Measurements from ENCODE around the gene EPS8.

DNA sequence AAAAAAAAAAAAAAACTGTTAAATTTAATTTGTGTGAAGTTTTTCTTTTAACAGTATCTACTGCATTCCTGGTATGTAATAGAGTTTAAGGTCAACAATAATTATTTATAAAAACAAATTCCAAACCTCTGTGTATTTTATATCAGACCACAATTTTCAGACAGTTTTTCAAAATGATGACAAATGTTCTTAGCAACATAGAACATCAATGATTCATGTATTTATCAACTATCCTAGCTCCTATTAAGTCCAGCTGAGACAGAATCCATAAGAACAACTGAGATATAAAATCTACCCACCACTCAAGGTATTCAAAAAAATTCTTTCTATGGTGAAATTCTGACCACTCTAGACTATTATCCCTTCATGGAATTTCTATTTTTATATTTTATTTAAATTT is 144.5 kb downstream of the EPS8 start:
- TF ChIP-seq CTCF (IDR thresholded peaks at IDR 0.05) (no peak), OVOL2 (CRISPR knock-in tag; IDR thresholded peaks at IDR 0.05; ENCODE audit: borderline replicate concordance) (no peak), NR2C2 (CRISPR knock-in tag; IDR thresholded peaks at IDR 0.05) (no peak), CREB1 (CRISPR knock-in tag; IDR thresholded peaks at IDR 0.05) (no peak), ZMAT4 (CRISPR knock-in tag; IDR thresholded peaks at IDR 0.05) (no peak), SMAD4 (CRISPR knock-in tag; IDR thresholded peaks at IDR 0.05) (no peak), NFE2L1 (CRISPR knock-in tag; IDR thresholded peaks at IDR 0.05) (no peak), ATF2 (CRISPR knock-in tag; IDR thresholded peaks at IDR 0.05; ENCODE audit: borderline replicate concordance, low read depth) (no peak), ETV6 (CRISPR knock-in tag; IDR thresholded peaks at IDR 0.05) (no peak), RELA (CRISPR knock-in tag; IDR thresholded peaks at IDR 0.05; ENCODE audit: borderline replicate concordance) (no peak), ZNF396 (CRISPR knock-in tag; IDR thresholded peaks at IDR 0.05; ENCODE audit: borderline replicate concordance) (no peak), TP53 (CRISPR knock-in tag; IDR thresholded peaks at IDR 0.05) (no peak)
- TF ChIP-seq, protein P1, sequence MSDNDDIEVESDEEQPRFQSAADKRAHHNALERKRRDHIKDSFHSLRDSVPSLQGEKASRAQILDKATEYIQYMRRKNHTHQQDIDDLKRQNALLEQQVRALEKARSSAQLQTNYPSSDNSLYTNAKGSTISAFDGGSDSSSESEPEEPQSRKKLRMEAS (CRISPR knock-in tag; IDR thresholded peaks at IDR 0.05) = no peak
- TF ChIP-seq, protein P2, sequence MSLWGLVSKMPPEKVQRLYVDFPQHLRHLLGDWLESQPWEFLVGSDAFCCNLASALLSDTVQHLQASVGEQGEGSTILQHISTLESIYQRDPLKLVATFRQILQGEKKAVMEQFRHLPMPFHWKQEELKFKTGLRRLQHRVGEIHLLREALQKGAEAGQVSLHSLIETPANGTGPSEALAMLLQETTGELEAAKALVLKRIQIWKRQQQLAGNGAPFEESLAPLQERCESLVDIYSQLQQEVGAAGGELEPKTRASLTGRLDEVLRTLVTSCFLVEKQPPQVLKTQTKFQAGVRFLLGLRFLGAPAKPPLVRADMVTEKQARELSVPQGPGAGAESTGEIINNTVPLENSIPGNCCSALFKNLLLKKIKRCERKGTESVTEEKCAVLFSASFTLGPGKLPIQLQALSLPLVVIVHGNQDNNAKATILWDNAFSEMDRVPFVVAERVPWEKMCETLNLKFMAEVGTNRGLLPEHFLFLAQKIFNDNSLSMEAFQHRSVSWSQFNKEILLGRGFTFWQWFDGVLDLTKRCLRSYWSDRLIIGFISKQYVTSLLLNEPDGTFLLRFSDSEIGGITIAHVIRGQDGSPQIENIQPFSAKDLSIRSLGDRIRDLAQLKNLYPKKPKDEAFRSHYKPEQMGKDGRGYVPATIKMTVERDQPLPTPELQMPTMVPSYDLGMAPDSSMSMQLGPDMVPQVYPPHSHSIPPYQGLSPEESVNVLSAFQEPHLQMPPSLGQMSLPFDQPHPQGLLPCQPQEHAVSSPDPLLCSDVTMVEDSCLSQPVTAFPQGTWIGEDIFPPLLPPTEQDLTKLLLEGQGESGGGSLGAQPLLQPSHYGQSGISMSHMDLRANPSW (CRISPR knock-in tag; conservative IDR thresholded peaks at IDR 0.05; ENCODE audit: low read depth) = no peak
